NCI-H446 treated with DMSO at 0.1 percent for 48 hours (cell line): ENCODE results near the gene CD82.

Experiments used
- DNase-seq: peaks from one replicate; lab custom pipeline; 2025; lab: John Stamatoyannopoulos, UW

CD82 gene

DNA sequence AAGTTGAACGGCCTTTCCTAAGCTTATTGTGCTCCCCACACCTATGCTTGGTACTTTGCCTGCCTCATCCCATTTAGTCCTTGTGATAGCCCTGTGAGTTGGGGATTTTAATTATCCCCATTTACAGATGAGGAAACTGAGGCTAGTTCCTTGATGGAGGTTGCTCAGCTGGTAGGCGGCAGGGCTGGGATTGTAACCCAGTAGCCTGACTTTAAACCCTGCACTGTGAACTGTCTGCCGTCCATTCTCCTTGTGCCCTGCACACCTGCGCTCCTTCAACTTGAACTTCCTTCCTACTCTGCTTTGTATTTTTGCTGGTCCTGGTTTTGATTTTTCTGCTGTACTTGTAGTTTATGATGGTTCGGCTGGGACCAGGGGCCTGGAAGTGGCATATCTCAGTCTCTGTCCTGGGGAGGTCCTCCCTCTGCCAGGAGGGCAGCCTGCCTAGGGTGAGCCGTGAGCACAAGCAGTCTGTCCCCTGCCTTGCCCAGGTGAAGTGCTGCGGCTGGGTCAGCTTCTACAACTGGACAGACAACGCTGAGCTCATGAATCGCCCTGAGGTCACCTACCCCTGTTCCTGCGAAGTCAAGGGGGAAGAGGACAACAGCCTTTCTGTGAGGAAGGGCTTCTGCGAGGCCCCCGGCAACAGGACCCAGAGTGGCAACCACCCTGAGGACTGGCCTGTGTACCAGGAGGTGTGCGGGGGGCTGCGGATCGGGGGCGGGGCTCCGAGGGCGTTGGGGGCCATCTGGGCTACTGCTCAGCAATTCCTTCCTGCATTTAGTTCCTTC is 52.4 kb downstream of the CD82 start:
- no peak for DNase-seq

DNA sequence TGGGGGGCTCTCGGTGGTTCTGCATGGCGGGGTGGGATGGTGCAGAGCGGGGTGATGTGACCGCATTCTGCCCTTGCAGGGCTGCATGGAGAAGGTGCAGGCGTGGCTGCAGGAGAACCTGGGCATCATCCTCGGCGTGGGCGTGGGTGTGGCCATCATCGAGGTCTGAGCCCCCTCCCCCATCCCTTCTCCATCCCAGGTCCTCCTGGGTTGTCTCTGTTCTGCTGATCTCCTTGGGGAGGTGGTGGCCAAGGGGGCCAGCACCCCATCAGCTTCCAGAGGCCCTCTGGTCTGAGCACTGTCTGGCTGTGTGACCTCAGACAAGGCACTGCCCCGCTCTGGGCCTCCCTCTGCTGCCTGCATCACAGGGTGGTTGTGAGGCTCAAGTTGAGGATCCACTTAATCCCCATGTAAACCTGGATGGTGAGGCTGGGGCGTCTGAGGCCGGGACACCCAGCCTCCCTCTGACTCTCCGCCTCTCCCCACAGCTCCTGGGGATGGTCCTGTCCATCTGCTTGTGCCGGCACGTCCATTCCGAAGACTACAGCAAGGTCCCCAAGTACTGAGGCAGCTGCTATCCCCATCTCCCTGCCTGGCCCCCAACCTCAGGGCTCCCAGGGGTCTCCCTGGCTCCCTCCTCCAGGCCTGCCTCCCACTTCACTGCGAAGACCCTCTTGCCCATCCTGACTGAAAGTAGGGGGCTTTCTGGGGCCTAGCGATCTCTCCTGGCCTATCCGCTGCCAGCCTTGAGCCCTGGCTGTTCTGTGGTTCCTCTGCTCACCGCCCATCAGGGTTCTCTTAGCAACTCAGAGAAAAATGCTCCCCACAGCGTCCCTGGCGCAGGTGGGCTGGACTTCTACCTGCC is 53.3 kb downstream of the CD82 start:
- DNase-seq, result no peak

DNA sequence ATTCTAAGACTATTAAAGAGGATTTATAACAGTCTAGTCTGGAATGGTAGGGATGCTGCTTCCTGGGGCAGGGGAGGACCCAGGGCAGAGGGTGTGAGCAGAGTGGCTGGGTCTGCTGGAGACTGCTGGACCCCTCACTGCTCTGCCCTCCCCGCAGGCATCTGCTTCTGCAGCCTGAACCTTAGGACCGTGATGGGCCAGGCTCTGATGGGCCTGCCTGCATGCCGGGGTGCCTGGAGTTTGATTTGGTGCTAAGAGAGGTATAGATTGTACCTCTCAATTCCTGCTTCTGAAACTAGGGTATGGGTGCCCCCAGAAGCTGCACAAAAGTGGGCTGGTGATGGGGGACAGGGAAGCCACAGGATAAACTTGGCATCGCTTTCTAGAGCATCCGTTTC is 54.9 kb downstream of the CD82 start:
- no peak for DNase-seq

DNA sequence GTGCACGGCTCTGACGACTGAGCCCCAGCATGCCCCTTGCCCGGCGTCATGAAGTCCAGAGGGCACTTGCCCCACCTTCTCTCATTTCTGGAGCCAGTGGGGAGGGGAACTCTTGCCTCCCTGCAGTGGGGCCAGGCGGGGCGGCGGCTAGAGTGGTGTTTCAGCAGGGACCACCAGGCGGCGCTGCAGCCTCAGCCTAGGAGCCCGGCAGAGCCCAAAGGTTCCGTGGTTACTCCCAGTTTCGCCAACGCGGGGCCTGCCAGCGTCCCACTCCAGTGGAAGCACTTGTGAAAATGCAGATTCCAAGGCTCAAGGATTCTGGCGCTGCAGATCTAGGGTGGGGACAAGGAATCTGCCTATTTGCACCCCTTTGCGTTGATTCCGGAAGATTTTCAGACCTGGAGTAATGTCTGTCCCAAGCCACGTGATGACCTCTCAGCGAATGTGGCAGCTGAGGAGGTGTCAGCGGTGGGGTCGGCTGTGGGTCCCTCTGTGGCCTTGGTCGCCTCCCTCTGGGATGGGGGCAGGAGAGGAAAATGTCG is 55.7 kb downstream of the CD82 start:
- peak; percentile 64 for DNase-seq

DNA sequence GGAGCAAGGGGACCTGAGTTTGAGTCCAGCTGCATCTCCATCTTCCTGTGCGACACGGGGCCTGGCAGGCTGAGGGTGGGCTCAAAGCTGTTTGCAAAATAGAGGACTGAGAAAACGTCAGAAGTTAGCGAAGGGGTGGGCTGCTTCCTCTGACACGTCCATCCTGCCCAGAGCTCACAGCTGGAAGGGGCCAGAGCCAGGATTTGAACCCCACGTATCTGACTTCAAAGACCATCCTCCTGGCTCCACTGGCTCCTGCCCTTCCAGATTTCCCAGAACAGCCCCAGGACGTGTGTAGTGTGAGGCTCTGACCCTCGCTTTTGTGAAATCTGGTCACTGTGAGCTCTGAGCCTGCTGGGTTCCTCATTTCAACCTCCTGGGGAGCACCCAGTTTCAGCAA is 56.3 kb downstream of the CD82 start:
- DNase-seq, result no peak

DNA sequence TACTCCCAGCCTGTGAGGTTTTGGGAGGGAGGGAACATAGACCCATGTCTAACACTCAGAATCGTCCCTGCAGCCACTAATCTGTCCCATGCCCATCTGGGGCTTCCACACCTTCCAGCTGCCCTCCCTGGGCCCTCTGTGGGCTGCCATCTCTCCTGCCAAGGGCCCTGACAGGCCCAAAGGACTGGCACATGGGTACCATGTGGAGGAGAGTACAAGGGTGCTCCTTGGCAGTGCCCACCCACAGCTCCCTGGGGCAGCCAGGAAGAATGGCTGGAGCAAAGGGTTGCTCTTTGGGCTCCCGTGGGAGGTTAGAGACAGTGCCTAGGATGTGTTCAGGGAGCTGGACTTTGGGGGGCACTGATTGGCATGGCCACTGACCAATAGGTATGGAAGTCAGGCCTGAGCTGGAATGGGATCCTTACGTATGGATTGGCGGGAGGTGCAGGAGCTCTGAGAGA is 56.8 kb downstream of the CD82 start:
- no peak for DNase-seq

DNA sequence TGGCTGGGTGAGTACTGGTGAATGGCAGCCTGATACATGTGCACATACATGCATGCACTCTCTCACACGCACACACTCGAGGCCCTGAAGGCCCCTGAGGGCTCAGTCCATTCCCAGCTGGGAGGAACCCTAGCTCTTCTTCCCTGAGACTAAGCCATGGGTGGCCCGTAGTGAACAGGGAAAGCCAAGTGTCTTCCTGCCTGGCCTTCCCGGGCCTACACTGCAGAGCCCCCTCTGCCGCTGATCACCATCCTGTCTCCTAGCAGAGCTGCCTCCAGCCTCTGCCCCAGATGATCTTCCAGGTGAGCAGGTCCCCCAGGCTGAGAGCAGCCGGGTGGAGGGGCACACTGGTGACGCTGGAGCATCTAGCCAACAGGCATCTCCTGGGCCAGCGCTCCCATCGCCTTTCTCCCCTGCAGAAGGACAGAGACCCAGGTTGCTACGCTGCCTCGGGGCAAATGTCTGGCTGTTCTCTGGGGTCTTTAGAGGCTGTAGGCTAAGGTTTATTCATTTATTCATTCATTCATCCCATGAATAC is 57.3 kb downstream of the CD82 start:
- no peak for DNase-seq

DNA sequence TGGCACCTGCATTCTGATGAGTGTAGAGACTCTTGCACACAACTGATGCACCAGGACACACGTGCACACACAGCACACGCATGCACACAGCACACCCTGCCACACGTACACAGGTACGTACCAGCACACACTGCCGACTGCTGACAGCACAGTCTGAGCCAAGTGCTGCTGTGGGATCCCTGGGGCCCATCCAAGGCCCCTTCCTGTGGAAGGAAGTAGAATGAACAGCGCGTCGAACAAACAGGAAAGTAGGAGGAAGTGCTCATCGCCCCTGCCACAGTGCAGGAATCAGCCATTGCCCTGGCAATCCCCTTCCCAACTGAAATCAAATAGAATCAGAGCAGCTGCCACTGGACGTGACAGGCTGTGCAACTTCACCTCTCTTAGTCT is 57.9 kb downstream of the CD82 start:
- no peak for DNase-seq

DNA sequence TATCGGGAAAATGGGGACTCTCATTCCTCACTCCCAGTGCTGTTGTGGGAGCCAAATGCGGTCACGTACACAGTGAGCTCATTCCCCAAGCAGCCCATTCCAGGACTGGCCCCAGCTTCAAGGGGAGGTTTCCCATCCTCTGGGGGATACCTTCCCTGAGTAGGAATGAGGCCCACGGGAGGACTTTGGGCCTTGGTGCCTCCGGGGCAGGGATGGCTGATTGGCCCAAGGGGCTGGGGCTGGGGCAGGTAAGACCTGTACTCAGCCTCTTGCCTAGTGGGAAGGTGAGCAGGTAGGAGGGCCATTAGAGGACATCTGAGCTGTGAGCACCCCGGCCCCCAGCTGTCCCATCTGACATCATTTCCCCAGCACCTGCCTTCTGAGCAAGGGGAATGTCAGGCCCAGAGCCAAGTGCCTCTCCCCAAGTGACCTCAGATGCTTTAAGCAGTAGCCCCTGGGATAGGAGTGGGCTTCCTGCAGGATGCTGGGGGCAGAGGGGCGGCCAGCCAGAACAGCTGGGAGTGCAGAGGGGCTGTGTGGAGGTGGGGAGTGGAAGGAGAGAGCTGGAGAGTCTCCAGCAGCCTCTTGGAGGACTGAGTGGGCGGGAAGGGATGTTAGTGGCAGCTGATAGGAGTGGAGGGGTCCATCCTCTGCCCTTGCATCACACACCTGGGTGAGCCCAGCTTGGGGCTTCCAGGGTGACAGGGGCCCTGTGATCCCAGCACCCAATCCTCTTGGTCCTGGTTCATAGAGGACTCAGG is 58.4 kb downstream of the CD82 start:
- DNase-seq, result no peak

DNA sequence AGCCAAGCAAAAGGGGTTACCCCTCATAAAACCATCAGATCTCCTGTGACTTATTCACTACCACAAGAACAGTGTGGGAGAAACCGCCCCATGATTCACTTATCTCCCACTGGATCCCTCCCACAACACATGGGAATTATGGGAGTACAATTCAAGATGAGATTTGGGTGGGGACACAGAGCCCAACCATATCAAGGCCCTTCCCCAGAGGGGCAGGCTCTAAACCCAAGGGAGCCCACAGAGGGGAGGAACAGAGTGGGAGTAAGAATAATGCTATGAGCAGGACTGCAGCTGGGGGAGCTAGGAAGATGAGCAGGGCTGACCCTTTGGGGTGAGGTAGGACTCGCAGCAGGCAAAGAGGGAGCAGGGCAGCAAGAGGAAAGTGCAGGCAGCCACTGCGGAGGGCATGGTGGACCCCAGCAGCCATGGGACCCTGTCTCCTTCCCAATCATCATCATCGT is 59.3 kb downstream of the CD82 start:
- no peak for DNase-seq

DNA sequence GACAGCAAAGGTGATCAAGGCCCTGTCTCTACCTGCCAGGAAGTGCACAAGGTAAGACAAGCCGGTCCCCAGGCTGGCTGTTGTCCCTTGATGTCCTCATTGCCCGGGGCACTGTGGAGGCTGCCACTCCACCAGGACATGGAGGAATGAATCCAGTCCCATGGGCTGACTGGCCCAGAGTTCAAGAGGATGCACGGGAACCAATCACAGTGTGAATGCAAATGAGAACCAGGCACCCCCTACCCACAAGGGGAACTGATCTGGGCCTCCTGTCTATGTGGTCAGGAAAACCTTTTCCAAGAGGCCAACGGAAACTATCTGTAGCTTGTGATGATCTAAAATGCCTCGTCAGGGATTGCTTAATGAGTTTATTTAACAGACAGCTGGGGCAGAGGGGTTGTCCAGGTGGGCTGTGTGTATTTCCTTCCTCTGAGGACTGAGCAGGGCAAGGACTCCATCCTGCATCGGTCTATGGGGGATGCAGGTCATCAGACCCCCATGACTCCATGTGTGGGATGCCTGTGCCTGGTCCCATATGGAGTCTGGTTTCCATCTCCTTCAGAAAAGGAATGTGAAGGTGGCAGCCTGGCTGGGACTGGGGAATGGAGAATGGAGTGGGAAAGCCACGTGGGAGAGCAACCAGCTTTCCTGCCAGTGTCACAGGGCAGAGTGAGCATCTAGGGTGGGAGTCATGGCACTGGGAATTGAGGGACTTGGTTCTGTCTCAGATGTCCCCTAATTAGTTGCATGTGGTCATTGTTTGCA is 60.5 kb downstream of the CD82 start:
- no peak for DNase-seq

DNA sequence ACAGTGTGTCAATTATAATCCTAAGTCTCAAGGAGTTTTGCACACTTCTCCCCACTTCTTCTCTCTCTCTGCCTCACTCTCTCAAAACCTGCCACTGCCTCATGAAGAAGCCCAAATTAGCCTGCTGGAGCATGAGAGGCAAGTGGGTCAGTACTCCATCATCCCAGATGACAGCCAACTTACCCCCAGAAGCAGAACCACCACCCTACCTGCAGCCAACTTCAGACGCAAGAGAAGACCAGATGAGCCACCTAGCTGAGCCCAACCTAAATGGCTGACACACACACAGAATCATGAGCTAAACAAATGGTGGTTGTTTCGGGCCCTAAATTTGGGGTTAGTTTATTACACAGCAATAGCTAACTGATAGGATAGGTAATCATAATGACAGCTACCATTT is 61.2 kb downstream of the CD82 start:
- DNase-seq, result no peak

DNA sequence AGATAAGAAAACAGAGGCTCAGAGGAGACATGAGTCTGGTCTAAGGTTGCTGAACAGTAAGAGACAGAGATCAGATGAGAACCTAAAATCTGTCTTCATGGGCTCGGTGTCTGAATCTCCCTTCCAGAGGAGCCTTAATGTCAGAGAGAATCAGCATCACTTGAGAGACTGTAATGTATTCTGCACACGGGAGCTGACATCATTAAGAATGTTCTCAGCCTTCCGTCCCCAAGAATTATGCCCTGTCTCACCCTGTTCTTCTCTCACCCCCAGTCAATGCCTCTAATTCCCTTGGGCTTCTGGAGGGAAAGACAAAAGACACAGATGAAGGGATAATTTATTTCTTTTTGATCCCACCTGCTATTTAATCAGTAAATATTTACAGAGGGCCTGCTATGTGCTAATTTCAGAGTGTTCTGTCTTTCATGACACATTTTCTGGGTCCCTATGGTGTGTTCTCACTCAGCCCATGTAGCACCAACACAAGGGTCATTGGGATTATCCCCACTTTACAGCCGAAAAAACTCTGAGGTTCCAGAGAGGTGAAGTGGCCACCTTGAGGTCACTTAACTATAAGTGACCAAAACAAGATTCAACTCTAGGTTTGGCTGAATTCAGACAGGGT is 61.8 kb downstream of the CD82 start:
- no peak for DNase-seq

DNA sequence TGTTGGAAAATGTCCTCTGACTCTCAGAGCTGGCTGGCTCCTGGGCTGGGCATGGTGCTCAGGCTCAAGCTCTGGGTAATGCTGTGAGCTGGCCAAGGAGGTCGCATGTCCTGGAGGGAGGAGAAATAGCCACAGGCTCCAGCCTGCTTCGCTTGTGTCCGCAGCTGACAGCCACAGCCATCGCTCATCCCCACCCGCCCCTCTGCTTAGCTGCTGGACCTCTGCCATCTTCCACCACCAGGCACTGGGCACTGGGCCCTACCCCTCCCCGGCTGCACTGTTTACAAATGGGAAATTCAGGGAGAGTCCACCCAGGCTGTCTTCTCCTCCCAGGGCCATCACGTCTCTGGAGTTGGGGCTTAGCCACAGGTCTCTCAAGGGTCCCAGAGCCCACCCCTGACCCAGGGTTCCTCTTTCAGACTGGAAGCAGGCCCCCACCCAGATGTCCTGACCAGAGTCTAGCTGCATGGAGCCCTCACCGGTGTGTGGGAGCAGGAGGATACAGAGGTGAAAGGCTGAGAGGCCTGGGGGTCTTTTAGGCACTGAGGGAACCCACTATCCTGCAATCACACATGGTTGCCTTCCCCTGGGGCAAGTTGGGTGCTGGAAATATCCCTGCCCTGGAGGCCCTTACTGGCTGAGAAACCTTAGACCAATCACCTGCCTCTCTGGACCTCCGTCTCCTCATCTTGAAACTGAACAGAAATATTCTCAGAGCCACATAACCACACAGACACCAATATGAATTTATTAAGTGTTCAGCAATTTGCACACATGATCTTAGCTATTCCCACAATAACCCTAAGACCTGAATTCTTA is 62.7 kb downstream of the CD82 start:
- peak; percentile 80 for DNase-seq

DNA sequence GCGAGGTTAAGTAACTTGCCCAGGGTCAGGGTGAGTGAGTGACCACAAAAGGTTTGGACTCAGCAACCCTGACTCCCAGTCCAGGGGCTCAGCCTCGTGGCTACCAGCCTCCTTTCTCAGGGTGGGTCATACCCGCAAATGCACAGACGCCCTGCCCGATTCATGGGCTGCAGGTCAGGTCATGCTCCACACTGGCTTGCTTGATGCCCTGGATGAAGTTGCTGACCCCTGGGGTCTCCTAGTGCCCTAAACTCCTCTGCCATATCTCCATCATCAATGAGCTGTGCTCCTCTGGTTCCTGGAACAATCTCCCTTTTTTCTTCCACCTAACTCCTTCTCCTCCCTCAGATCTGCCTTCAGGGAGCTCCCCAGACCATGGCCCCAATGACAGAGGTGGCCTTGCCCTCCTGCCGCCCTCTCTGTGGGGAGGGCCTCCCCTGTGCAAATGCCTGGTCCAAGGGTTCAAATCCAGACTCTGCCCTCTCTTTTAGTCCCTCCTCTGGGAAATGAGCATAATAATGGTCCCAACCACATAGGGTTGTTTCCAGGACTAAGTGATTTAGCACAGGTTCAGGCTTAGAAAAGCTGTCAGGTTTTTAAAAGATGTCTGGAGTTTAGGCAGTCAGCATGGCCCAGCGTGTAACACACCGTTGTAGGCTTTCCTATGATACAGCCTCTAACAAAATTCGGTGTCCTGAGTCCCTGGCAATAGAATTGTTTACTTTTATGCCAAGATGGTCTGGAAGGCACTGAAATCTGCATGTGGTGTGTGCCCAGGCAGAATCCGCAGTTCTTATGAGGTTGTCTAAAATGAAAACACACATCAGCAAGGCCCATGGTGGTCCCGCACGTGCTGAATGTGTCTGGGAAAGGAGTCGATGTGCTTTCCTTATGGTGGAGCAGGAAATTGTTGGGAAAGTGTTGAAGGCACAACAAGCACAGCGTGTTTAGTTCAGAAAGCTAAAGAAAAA is 63.6 kb downstream of the CD82 start:
- DNase-seq, result no peak

DNA sequence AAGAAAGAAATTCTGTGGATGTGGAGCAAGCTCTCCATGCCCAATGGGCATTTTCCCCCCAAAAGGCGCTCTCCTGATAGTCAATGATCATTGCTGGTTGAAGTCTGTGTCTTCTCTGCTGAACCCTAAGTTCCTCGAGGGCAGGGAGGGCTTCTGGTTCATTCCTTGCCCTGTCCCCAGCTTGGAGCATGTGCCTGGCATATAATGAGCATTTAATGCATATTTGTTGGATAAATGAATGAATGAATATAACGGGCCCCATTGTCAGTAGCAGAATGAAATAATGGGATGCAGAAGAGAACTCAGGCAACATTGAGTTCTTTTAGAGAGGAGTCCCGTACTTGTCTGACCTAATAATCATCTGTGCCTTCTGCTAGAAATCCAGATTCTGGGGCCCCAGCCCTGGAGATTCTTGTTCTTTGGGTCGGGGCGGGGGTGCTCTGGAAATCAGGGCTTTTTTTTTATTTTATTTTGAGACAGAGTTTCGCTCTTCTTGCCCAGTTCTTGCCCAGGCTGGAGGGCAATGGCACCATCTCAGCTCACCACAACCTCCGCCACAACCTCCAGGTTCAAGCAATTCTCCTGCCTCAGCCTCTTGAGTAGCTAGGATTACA is 64.4 kb downstream of the CD82 start:
- no peak for DNase-seq

DNA sequence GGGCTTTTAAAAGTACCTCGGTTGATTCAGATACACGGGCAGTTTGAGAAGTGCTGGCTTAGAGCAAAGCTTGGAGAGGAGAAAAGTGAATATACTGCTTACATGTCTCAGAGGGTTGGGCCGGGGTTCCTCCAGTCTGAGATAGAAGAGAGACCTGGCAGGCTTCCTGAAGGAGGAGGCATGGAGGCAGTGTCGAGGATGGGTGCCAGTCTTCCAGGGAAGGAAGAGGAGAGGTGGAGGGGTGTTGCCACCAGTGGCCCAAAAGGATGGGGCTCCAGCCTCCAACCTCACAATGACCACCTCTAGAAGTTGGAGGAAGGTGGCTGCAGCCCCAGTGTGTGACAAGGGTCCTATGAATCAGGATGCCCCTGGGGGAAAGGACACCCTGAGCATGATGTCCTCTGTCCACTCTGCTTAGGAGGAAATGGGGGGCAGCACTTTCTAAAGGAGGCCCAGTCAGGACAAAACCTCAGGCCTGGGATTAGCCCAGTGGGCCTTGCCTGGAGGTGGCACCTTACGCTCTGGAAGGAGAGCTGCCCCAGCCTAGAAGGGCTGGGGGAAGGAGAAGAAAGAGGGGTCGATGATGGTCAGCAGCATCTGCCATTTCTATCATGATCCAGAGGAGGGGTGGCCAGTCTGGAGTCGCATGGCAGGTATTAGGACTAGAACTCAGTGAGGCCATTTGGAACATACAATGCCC is 65.2 kb downstream of the CD82 start:
- no peak for DNase-seq
